Stimulated activated naive CD8-positive, alpha-beta T cell treated with anti-CD3 and anti-CD28 coated beads, Interleukin-15, Interleukin-2, amounts not matched to agents 100 U/mL and 50 U/mL, for 24 hours (primary cell): ENCODE data around the gene KCP.

ENCODE experiments used
- ATAC-seq: fragments of 150-1000 bp; cut with Tn5 transposase; one replicate; pipeline ENCODE4 v1.10.0; 2021
- DNase-seq: peaks from one replicate; pipeline ENCODE4 v3.0.0; 2021

KCP gene

DNA sequence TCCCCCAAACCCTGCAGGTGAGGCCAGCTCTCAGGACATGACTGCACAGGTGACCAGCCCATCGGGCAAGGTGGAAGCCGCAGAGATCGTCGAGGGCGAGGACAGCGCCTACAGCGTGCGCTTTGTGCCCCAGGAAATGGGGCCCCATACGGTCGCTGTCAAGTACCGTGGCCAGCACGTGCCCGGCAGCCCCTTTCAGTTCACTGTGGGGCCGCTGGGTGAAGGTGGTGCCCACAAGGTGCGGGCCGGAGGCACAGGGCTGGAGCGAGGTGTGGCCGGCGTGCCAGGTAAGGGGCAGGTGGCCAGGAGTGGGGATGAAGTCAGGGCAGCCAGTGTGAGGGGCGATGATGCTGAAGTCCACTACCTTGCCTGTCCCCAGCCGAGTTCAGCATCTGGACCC lies 56.1 kb downstream of the KCP start:
- ATAC-seq = no peak
- no peak for DNase-seq

DNA sequence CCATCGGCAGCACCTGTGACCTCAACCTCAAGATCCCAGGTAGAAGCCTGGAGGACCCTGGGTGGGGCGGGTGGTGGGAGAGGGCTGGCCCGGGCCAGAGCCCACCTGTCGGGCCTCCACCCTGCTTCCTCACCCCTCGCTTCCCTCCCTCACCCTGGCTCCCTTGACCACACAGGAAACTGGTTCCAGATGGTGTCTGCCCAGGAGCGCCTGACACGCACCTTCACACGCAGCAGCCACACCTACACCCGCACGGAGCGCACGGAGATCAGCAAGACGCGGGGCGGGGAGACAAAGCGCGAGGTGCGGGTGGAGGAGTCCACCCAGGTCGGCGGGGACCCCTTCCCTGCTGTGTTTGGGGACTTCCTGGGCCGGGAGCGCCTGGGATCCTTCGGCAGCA lies 56.7 kb downstream of the KCP start:
- DNase-seq = no peak
- no peak for ATAC-seq

DNA sequence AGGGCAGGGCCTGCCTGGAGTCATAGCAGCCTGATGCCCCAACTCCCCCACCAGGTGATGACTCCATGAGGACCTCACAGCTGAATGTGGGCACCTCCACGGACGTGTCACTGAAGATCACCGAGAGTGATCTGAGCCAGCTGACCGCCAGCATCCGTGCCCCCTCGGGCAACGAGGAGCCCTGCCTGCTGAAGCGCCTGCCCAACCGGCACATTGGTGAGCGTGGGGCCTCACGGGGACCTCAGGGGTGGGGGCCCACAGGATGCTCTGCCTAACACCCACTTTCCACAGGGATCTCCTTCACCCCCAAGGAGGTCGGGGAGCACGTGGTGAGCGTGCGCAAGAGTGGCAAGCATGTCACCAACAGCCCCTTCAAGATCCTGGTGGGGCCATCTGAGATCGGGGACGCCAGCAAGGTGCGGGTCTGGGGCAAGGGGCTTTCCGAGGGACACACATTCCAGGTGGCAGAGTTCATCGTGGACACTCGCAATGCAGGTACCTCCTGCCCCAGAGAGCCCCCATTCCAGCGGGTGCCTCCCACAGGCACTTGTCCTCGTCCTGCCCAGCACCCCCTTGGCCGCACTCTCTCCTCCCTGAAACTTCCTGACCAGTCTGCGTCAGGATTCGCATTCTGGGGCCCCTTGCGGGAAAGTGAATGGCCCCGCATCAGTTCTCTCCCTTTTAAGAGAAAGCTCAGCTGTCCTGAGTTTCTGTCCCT lies 57.8 kb downstream of the KCP start:
- ATAC-seq (no peak), DNase-seq (no peak)

DNA sequence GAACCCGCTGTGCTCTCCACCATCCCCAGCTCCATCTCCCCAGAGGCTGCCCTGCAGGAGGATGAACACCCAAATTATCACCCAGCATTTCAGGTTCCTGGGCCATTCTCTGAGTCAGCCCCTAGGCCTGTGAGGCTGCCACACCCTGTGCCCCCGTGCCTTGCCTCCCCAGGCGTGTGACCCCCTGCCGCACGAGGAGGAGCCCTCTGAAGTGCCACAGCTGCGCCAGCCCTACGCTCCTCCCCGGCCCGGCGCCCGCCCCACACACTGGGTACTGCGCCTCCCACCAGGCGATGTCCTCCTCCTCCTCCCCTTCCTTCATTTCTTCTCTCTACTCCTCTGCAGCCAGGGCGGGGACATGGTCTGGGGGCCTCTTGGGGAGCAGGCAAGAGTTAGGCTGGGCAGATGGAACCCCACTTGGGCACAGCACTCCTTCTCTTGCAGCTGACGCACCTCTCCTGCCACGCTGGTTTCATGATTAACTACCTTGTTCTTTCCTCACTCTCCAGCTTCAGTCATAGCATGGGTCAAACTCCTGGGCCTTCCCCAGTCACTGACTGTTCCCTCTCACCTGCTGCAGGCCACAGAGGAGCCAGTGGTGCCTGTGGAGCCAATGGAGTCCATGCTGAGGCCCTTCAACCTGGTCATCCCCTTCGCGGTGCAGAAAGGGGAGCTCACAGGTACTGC lies 60.6 kb downstream of the KCP start:
- no peak for ATAC-seq

DNA sequence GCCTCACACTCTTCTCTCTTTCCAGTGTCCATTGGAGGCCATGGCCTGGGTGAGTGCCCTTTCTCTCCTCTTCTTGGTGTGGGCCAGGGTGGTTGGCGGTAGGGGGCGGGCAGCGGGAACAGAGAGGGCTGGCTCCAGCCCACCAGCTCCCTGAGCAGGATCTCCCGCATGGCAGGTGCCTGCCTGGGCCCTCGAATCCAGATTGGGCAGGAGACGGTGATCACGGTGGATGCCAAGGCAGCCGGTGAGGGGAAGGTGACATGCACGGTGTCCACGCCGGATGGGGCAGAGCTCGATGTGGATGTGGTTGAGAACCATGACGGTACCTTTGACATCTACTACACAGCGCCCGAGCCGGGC lies 61.4 kb downstream of the KCP start:
- ATAC-seq (no peak), DNase-seq (no peak)

More for the DNA sequence above, 60.6 kb downstream of the KCP start:
- no peak for DNase-seq

DNA sequence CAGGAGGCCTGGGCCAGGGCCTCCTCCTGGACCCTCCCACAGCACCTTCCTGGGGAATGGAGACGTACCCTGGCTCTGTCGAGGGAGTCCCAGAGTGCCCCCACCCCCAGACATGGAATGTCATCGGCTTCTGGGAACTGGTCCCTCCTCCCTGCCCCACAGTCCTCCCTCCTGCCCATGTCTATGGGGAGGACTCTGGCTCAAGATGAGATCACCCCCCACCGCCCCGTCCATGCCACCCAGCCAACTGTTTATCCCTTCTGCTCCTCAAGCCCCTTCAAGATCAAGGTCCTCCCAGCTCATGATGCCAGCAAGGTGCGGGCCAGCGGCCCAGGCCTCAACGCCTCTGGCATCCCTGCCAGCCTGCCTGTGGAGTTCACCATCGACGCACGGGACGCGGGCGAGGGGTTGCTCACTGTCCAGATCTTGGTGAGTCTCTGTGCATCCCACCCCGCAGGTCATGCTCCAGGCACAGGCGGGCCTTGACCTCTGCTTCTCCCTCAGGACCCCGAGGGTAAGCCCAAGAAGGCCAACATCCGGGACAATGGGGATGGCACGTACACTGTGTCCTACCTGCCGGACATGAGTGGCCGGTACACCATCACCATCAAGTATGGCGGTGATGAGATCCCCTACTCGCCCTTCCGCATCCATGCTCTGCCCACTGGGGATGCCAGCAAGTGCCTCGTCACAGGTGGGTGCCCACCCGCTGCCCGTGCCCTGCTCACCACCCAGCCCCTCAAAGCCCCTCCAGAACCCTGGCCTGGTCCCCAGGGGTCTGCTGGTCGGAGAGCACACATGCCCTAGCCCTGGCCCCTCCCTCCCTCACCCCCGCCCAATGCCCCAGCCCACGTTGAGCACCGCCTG lies 62.0 kb downstream of the KCP start:
- no peak for ATAC-seq
- DNase-seq = no peak

DNA sequence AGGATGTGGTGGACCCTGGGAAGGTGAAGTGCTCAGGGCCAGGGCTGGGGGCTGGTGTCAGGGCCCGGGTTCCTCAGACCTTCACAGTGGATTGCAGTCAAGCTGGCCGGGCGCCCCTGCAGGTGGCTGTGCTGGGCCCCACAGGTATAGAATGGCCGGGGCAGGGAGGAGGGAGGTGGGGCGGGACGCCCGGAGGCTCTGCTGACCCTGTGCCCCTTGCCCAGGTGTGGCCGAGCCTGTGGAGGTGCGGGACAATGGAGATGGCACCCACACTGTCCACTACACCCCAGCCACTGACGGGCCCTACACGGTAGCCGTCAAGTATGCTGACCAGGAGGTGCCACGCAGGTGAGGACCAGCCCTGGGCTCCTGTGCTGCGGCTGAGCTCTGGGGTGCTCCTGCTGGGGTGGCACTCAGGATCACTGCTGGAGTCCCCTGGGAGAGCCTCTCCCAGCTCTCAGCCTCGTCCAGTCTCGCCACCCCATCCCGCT lies 62.7 kb downstream of the KCP start:
- ATAC-seq = no peak
- DNase-seq = no peak

DNA sequence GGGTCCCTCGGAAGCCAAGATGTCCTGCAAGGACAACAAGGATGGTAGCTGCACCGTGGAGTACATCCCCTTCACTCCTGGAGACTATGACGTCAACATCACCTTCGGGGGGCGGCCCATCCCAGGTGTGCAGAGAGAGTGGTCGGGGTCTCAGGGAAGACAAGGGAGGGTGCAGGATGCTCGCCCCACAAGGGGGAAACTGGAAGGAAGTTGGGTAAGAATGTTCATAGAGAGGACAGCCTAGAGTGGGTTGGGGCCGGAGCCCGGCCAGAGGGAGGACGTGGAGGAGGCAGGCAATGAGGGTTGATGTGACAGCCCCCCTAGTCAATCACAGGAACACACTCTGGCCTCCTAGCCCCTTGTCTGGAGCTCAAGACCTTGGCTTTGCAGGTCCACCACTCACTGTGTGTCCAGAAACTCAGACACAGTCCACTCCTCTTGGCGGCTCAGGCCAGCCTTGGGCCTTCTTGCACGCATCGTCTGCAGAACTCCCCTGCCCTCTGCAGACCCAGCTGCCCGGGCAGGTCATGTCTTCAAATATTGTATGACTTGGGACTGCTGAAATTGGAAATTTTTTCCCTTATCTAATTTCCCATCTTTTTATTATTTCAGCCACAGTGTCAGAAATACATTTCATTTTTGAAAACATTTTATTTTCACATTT lies 63.6 kb downstream of the KCP start:
- no peak for ATAC-seq

DNA sequence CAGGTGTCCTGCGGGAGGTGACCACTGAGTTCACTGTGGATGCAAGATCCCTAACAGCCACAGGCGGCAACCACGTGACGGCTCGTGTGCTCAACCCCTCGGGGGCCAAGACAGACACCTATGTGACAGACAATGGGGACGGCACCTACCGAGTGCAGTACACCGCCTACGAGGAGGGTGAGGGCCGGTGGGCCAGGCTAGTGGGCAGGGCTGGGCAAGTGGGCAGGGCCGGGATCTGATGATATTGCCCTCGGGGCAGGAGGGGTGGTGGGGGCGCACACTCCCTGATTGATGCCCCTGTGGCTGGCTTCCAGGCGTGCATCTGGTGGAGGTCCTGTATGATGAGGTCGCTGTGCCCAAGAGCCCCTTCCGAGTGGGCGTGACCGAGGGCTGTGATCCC lies 64.5 kb downstream of the KCP start:
- ATAC-seq (no peak), DNase-seq (no peak)

More for the DNA sequence above, 63.6 kb downstream of the KCP start:
- no peak for DNase-seq

DNA sequence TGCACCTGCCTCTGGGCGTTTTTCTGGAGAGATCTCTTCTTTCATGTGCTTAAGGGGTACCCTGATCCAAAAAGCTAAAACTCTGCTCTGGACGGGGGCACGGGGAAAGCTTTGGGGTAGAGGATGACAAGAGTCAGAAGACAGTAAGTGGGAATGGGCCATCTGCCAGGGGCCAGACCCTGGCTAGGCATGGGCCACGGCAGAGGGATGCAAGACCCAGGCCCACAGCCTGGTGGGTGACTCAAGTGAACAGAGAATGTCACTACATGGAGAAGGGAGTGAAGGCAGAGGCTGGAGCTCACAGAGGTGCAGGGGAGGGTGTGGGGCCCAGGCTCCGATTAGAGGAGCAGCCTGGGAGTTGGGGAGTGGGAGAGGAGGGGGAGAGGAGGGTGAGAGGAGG lies 65.0 kb downstream of the KCP start:
- no peak for ATAC-seq
- no peak for DNase-seq

DNA sequence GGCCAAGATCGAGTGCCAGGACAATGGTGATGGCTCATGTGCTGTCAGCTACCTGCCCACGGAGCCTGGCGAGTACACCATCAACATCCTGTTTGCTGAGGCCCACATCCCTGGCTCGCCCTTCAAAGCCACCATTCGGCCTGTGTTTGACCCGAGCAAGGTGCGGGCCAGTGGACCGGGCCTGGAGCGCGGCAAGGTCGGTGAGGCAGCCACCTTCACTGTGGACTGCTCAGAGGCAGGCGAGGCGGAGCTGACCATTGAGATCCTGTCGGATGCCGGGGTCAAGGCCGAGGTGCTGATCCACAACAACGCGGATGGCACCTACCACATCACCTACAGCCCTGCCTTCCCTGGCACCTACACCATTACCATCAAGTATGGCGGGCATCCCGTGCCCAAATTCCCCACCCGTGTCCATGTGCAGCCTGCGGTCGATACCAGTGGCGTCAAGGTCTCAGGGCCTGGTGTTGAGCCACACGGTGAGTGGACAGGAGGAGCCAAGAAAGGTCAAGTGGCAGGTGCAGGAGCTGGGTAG lies 65.7 kb downstream of the KCP start:
- DNase-seq = no peak
- no peak for ATAC-seq

DNA sequence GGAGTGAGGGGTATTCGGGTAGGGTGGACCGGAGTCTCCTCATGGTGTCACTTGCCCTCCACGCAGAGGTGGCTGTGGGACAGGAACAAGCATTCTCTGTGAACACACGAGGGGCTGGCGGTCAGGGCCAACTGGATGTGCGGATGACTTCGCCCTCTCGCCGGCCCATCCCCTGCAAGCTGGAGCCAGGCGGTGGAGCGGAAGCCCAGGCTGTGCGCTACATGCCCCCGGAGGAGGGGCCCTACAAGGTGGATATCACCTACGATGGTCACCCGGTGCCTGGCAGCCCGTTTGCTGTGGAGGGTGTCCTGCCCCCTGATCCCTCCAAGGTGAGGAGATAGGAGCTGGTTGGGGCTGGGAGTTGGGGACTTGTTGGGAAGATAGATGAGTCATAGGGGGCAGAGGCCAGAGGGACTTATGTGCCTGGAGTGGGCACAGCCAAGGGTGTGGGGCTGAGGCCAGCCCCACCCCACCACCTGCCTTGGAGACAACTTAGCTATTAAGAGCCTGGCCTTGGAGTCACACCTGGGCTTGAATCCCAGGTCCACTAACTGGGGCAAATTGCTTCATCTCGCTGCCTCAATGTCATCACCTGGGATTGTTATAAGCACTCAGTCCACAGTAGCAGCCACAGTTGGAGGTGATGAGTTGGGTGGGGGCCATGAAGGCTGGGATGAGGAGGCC lies 66.4 kb downstream of the KCP start:
- ATAC-seq = no peak

DNA sequence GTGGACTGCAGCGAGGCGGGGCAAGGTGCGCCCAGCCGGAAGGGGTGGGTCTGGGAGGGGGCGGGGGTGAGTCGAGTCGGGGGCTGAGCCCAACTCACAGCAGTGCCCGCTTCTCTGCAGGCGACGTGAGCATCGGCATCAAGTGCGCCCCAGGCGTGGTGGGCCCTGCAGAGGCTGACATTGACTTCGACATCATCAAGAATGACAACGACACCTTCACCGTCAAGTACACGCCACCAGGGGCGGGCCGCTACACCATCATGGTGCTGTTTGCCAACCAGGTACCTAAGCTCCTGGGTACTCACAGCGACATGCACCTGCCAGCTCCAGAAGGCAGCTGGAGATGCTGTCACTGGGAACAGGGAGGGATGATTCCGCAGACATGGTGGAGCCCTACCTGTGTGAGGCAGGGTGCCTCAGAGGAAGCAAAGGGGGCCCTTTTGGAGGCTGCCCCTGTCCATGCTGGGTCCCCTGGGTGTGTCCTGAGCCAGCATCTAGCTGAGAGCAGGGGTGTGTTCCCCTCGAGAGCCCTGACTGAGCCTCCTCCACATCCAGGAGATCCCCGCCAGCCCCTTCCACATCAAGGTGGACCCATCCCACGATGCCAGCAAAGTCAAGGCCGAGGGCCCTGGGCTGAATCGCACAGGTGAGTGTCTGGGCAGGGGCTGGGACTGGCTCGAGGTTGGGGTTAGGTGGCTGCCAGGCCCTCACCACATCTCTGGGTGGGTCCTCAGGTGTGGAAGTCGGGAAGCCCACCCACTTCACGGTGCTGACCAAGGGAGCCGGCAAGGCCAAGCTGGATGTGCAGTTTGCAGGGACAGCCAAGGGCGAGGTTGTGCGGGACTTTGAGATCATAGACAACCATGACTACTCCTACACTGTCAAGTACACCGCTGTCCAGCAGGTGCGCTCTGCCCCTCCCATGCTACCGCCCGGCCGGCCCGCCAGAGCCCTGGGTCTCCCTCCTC lies 67.6 kb downstream of the KCP start:
- ATAC-seq = no peak
- DNase-seq = no peak

More for the DNA sequence above, 66.4 kb downstream of the KCP start:
- no peak for DNase-seq

DNA sequence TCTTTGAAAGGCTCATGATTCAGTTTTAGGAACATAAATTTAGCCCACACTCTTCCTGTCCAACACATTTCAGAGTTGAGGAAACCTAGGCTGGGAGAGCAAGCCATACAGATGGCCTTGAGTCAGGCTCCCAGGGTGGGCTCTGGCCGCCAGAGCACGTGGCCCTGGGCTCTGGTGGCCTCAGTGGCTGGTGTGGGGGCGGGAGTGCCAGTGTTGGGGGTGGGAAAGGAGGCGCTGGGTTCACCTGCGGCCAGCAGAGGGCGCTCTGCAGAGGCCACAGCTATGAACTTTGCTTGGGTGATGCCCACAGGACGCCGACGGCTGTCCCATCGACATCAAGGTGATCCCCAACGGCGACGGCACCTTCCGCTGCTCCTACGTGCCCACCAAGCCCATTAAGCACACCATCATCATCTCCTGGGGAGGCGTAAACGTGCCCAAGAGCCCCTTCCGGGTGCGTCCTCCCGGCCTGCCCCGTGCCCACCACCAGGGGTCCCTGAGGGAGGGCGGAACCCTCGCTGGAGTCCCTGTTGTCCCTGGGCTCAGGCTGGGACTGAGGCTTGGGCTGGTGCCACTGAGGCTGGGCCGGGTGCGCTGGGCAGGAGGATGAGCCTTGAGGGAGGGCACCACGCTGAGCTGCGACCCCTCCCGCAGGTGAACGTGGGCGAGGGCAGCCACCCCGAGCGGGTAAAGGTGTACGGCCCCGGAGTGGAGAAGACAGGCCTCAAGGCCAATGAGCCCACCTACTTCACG lies 68.4 kb downstream of the KCP start:
- DNase-seq (peak; percentile 72), ATAC-seq (peak; percentile 48)

DNA sequence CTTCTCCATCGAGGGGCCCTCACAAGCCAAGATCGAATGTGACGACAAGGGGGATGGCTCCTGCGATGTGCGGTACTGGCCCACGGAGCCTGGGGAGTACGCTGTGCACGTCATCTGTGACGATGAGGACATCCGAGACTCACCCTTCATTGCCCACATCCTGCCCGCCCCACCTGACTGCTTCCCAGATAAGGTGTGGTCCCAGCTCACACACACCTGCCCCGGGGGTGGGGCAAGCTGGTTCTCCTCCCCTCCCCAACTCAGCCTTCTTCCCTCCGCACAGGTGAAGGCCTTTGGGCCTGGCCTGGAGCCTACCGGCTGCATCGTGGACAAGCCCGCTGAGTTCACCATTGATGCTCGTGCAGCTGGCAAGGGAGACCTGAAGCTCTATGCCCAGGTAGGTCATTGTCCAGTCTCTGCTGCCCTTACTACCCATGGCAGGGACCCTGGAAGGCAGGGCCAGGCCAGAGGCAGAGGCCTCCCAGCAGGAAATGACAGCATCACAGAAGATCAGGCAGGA lies 69.3 kb downstream of the KCP start:
- no peak for ATAC-seq
- DNase-seq = no peak

DNA sequence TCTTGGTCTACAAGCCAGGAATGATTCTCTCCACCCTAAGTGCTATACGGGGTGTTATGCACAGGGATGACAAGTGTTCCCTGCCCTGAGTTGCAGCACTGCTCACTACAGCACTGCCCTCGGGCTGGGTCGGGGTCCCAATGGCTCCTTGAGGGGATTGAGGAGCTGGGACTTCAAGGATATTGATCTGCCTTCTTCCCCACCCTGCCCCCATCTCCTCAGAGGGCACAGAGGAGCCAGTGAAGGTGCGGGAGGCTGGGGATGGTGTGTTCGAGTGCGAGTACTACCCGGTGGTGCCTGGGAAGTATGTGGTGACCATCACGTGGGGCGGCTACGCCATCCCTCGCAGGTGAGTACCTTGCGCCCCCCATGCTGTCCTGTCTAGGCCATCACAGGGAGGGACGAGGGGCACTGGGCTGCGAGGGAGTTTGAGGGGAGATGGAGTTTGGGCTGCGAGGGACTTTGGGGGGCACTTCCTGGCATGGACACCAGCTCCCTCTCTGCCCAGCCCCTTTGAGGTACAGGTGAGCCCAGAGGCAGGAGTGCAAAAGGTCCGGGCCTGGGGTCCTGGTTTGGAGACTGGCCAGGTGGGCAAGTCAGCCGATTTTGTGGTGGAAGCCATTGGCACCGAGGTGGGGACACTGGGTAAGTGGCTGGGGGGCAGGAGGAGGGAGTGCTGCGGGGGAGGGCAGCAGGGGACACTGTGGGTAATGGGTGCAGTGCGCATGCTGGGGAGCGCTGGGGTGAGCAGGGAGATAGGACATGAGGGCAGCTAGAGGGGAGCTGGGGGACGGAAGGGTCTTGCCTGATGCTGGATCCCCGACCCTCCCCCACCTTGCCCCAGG lies 70.0 kb downstream of the KCP start:
- no peak for ATAC-seq
- DNase-seq = no peak

DNA sequence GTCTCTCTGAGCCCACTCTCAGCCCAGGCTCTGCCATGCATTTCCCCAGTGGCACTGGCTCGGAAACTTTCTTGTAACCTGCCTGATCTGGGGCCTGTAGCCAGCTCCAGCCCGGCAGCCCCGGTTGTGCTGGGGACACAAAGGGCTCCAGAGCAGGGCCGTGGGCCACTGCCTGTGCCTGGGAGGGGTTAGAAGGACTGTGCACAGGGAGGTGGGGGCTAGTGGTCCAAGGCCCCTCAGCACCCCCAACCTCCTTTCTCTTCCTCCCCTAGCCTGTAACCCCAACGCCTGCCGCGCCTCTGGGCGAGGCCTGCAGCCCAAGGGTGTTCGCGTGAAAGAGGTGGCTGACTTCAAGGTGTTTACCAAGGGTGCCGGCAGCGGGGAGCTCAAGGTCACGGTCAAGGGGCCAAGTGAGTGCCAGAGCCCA lies 70.7 kb downstream of the KCP start:
- DNase-seq (no peak), ATAC-seq (no peak)
